ENCODE measurements around the gene SLC26A11. TPM values are rescaled to one million over a fixed set of nuclear protein-coding genes. Genes with fewer than 3 reads are reported as not detected.
"Not testable (repeated sequence)": the region's sequence is repeated elsewhere in the genome, so short reads cannot be mapped to it uniquely, and the experiment has no call there.

The SLC26A11 gene
- polyA plus RNA-seq, 1 donor, result 27.2 TPM

GRCh38 chr17:80195671-80196529 is 24.3 kb upstream of the SLC26A11 start:
- DNase-seq, result no peak

DNA sequence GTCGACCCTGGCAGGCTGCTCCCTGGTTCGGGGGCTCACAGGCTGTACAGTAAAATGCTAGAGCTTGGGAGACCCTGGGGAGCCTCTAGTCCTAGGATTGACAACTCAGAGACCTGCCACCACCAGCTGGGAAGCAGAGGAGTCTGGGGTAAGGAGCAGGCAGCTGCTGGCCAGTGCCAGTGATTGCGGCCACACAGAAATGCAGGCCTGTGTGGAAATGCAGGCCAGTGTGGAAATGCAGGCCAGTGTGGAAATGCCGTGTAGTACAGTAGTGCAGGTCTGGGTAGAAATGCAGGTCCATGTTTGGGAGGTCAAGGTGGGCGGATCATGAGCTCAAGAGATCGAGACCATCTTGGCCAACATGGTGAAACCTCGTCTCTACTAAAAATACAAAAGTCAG is 23.6 kb upstream of the SLC26A11 start:
- no peak for DNase-seq

GRCh38 chr17:80198144-80198661 is 22.0 kb upstream of the SLC26A11 start:
- peak; percentile 74 for DNase-seq

GRCh38 chr17:80199295-80199694 is 20.9 kb upstream of the SLC26A11 start:
- DNase-seq, result not testable (repeated sequence)

GRCh38 chr17:80201446-80201845 is 18.8 kb upstream of the SLC26A11 start:
- no peak for DNase-seq

GRCh38 chr17:80202197-80202596 is 18.0 kb upstream of the SLC26A11 start:
- no peak for DNase-seq

- DNase-seq, result no peak
These were observed 16.7 kb upstream of the SLC26A11 start for GRCh38 chr17:80203471-80203963.

DNA sequence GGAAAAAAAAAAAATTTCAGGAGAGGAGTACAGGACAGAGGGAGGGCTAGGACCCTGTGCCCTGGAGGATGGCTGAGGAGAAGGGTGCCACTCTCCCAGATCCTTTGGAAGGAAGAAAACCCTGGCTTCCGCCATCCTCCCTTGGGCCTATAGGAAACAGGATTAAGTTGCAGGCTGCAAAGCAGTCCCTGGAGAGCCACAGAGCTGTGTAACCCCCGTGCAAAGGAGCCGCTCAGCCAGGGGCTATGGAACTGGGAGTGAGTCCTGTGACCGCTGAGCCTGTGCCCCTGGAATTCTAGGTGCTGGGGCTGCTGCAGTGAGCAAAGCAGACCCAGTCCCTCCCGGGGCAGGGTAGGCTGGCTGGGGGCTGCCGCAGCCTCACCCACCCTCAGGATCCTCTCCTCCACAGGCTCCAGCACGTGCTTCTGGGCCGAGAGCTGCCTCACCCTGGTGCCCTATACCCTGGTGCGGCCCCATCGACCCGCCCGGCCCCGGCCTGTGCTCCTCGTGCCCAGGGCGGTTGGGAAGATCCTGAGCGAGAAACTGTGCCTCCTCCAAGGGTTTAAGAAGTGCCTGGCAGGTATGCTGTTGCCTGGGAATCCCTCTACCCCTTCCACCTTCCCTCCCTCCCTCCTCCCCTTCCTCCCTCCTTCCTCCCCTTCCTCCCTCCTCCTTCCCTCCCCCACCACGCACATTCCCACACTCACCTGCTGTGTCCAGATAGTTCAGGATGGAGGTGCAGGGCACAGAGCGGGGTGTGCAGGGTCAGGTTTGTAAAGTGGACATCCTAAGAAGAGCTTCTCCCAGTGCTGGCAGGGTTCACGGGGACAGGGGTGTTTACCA is 15.4 kb upstream of the SLC26A11 start:
- DNase-seq, result no peak

- no peak for DNase-seq
These were observed 14.4 kb upstream of the SLC26A11 start for GRCh38 chr17:80205811-80206210.

- DNase-seq, result no peak
These were observed 12.2 kb upstream of the SLC26A11 start for GRCh38 chr17:80208050-80208449.

- DNase-seq, result no peak
These were observed 10.5 kb upstream of the SLC26A11 start for GRCh38 chr17:80209765-80210164.

DNA sequence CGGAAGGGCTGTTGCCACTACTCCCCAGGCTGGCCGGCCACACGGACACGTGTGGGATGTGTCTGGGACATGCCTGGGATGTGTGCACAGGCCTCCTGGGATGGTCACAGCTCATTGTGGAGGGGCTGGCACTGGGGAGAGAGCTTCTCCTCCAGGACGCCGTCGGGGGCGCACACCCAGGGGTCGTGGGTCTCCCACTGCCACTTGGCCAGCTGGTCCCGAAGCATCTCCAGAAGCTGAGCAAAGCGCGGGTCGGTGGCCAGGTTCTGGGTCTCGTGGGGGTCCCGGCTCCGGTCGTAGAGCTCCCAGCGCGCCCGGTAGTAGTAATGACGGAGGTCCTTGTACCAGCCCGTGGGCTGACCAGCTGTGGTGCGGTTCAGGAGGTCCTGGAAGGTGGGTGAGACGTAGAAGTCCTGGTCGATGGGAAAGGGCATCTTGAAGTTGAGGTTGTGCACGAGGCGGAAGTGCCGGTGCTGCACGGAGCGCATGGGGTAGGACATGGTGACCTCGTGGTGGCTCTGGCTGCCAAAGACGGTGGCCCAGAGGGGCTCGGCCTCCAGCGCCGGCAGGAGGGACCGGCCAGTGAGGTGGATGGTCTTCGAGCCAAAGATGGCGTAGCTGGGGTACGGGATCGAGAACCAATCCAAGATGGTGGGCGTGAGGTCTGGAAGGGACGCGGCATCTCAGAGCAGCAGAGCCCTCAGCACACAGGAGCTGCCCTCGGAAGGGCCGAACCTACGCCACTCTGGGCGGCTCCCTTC is 9.7 kb upstream of the SLC26A11 start:
- DNase-seq, result no peak

DNA sequence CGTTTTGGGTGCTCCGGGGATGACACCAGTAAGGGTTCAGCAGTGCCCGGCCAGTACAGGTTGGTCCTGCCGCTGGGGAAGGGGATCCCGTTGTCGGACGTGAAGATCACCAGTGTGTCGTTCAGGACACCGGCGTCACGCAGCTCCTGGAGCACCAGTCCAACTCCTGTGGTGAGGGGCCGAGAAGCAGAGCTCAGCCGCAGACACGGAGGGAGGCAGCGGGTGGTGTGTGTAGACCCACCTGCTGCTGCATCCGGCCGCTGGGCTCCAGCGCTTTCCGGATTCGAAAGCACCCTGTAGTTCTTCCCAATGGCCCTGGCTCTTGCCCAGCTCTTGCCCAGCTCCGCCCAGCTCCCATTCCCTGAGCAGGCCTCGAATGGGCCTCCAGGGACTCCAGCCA is 8.1 kb upstream of the SLC26A11 start:
- no peak for DNase-seq

DNA sequence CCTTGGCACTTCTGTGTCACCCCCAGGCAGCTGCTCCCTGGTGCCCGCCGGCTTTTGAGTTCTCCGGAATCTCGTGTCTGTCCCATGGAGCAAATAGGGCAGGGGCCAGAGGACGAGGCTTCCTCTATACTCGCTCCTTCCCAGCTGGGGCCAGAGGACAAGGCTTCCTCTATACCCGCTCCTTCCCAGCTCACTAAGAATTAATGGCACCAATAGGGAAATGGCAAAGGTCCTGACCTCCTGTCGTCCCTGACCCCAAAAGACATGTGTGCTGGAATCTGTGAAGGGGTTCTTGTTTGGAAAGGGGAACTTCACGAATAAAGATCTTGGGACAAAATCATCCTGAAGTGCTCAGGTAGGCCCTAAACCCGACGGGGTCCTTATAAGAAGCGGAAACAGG is 7.7 kb upstream of the SLC26A11 start:
- DNase-seq, result no peak

DNA sequence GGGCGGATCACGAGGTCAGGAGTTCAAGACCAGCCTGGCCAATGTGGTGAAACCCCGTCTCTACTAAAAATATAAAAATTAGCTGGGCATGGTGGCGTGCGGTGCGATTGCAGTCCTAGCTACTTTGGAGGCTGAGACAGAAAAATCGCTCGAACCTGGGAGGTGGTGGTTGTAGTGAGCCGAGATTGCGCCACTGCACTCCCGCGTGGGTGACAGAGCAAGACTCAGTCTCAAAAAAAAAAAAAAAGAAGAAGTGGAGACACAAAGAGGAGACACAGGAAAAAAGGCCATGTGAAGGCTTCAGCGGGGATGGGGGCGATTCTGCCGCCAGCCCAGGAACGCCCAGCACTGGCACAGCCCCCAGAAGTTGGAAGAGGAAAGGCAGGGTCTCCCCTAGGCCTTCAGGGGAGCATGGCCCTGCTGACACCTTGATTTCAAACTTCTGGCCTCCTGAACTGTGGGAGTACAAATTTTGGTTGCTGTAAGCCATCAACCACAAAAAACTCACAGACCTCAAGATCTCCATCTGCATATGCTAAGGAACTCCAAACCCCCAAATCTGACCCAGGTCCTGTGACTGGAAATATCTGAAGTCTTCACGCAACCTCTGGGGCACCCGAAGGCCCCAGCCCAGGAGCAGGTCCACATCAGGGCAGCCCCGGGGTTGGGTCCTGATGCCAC is 7.1 kb upstream of the SLC26A11 start:
- no peak for DNase-seq

GRCh38 chr17:80213643-80213975 is 6.6 kb upstream of the SLC26A11 start:
- DNase-seq, result no peak

DNA sequence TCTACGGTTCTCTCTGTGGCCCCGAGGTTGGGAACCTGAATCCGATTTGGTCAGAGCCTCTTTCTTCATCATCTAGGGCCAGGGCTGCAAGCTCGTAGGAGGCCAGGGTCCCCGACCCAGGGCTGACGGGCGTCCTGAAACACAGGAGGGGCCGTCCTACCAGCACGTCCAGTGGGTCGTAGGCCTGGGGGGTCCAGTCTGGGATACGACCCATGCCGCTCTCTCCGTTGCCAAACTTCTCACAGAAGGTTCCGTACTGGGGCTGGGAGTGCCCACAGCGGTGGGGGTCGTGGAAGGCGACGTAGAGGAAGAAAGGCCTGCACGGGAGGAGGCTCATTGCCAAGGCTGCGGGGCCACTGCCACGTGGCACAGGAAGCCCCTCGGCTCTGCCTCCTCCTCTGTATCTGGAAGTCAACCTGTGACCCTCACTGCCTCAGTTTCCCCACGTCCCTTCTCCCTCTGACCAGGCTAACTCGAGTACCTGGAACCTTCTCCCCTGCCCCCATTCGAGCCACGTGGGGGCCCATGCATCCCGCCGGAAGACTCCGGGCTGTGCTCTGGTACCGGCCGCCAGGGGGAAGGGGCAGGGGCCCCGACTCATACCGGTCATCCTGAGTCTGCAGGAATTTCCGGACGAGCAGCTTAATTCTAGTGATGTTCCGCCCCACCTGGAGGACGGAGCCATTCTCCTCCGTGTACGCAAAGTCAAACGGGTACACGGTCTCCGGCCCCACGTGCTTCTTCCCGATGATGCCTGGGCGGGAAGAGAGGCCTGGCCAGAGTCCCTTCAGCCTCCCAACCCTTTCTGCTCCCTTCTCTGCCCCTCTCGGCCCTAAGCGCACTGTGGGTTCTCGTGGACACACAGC is 6.0 kb upstream of the SLC26A11 start:
- DNase-seq, result no peak

GRCh38 chr17:80214878-80215210 is 5.4 kb upstream of the SLC26A11 start:
- DNase-seq, result no peak

DNA sequence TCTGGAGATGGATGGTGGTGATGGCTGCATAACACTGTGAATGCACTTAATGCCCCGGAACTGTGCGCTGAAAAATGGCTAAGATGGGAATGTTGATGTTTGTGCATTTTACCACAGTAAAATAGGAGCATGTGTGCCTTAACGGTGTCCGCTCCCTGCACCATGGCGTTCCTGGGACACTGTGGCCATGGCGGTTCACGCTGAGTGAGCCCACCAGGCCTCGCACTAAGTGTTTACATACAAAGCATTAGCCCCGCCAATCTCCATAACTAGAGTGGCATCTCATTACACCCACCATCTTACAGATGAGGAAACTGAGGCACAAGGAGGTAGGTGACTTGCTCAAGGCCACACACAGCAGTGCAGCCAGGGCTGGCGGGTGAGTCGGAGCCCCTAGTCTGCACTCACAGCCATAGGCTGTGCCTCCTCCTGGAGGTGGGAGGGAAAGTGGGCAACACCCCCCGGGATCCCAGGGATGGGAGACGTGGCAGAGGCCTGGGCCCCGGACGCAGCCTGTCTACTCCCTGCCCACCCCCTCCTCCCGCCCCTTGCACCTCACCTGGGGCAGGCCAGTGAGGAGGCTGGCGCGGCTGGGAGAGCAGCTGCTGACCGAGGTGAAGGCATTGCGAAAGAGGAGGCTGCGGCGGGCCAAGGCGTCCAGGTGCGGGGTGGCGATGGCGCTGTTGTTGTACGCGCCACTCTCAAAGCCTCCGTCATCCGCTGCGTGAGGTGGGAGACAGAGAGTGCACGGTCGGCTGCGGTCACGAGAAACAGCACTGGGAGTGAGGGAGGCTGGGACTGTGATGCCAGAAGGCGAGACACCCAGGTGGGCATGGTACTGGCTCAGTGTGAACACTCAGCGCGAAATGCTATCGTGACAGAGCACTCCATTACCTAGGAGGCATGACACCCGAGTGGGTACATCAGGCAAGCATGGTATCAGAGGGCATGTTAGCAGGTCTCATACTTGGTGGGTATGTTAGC is 3.5 kb upstream of the SLC26A11 start:
- no peak for DNase-seq

Data from left kidney (tissue), 2 donors.